Suprapubic skin (tissue), 4 donors: ENCODE results near the gene STH. TPM values are rescaled to one million over a fixed set of nuclear protein-coding genes. Genes with fewer than 3 reads are reported as not detected.
"Not testable (repeated sequence)": the region's sequence is repeated elsewhere in the genome, so short reads cannot be mapped to it uniquely, and the experiment has no call there.

Source experiments
- DNase-seq, 2 donors: peaks; one replicate each; pipeline ENCODE4 v3.0.0-alpha.2; 2019; ENCODE audit warnings: low spot score in 2 of 2
- H3K27ac ChIP-seq: fragments of 200-600 bp; sonication (generic); one replicate; pipeline ENCODE4 v1.5.1; 2019
- H3K27me3 ChIP-seq: fragments of 200-600 bp; sonication (generic); one replicate; pipeline ENCODE4 v1.5.1; 2019
- H3K36me3 ChIP-seq: fragments of 200-600 bp; sonication (generic); one replicate; pipeline ENCODE4 v1.5.1; 2019
- H3K4me1 ChIP-seq: fragments of 200-600 bp; sonication (generic); one replicate; pipeline ENCODE4 v1.5.1; 2019
- H3K4me3 ChIP-seq: fragments of 200-600 bp; sonication (generic); one replicate; pipeline ENCODE4 v1.5.1; 2019; ENCODE audit warnings: mild to moderate bottlenecking
- H3K9me3 ChIP-seq: fragments of 200-600 bp; sonication (generic); one replicate; pipeline ENCODE4 v1.5.1; 2019
- CTCF ChIP-seq, 2 donors: fragments of 200-600 bp in 1 of 2; fragments of 450-650 bp in 1 of 2; sonication (generic) in 1 of 2; IDR thresholded peaks; one replicate each; pipeline ENCODE4 v1.5.1; 2016 to 2019; ENCODE audit warnings: antibody characterized with exemption in 2 of 2, mild to moderate bottlenecking in 1 of 2, moderate library complexity in 1 of 2
- EP300 ChIP-seq: sonication (generic); formaldehyde crosslinking; IDR thresholded peaks from one replicate; pipeline ENCODE4 v1.6.1; 2017; ENCODE audit warnings: antibody characterized with exemption
- POLR2A ChIP-seq, 2 donors: fragments of 450-650 bp; IDR thresholded peaks; one replicate each; pipeline ENCODE4 v1.6.1; 2017; ENCODE audit warnings: antibody characterized with exemption in 2 of 2, mild to moderate bottlenecking in 2 of 2, moderate library complexity in 2 of 2
- POLR2AphosphoS5 ChIP-seq, 3 donors: sonication (generic); formaldehyde crosslinking; IDR thresholded peaks; one replicate each; pipeline ENCODE4 v1.6.1; 2017; ENCODE audit warnings: antibody characterized with exemption in 3 of 3
- WGBS: methylation state at CpG from one replicate; pipeline ENCODE4 v1.1.5; 2018; 5-methylcytosine and 5-hydroxymethylcytosine counted together
- total RNA-seq, 4 donors: library from RNA; depleted of rRNA; stranded (reverse); fragments of >200 nt; gene quantifications; one replicate each; pipeline ENCODE4 v1.1.0, GENCODE V29; 2016

STH gene
- total RNA-seq, 4 donors from 2014 or later: not detected

GRCh38 chr17:46020023-46020761 is 21.1 kb downstream of the STH start:
- no peak for DNase-seq
- no peak overlapping the region for H3K27ac ChIP-seq
- TF ChIP-seq CTCF (IDR thresholded peaks at IDR 0.05) (no peak), EP300 (no peak), POLR2A (IDR thresholded peaks at IDR 0.05) (no peak), POLR2AphosphoS5 (IDR thresholded peaks at IDR 0.05) (no peak)
- peaks cover 5% of the 10 kb centered on the region for H3K36me3 ChIP-seq
- peaks cover 14% of the 10 kb centered on the region for H3K4me1 ChIP-seq
- no peak overlapping the region for H3K4me3 ChIP-seq
- WGBS: 46% methylated on average over 13 of the region's 14 CpGs
- no peaks in the 10 kb centered on the region for H3K9me3 ChIP-seq
- H3K27me3 ChIP-seq: no peaks in the 10 kb centered on the region

DNA sequence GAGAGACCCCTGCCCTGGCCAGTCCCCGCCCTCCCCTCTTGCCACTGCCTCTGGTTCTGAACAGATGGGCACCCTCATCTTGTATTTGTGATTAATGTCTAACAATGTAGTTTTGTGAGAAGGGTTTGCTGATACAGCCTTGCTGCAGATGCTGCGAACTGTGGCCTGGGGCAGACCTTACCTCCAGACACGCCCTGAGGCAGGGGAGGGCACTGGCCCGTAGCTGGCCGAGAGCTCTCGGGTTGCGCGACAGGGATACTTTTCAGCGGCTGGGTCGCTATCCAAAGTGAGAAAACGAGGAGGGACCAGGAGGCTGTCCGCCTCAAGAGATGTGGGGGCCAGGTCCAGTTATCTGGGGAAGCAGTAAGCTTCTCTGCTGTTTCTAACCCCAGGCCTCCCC is 21.9 kb downstream of the STH start:
- 78% methylated on average over 11 of the region's 12 CpGs for WGBS

DNA sequence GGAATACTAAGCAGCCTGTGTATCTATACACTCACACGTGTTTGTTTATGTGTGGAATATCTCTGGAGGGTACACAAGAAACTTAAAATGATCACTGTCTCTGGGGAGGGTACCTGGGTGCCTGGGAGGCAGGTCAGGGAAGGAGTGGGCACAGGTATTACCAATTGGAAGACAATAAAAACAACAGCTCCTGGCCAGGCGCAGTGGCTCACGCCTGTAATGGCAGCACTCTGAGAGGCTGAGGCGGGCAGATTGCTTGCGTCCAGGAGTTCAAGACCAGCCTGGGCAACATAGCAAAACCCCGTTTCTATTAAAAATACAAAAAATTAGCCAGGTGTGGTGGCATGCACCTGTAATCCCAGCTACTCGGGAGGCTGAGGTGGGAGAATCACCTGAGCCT is 24.3 kb downstream of the STH start:
- H3K36me3 ChIP-seq: peaks cover 29% of the 10 kb centered on the region
- H3K4me3 ChIP-seq, DNase-seq, H3K9me3 ChIP-seq, H3K27ac ChIP-seq, H3K27me3 ChIP-seq: not testable (repeated sequence)
- WGBS: 90% methylated on average over 7 of the region's 7 CpGs
- peaks cover 17% of the 10 kb centered on the region for H3K4me1 ChIP-seq

More for the DNA sequence above, 21.9 kb downstream of the STH start:
- Histone ChIP-seq H3K36me3 (peaks cover 12% of the 10 kb centered on the region), H3K4me1 (peaks cover 17% of the 10 kb centered on the region), H3K9me3 (no peaks in the 10 kb centered on the region), H3K27me3 (no peaks in the 10 kb centered on the region), H3K27ac (no peak overlapping the region), H3K4me3 (no peak overlapping the region)
- TF ChIP-seq EP300: no peak
- no peak for TF ChIP-seq POLR2AphosphoS5 (IDR thresholded peaks at IDR 0.05)
- no peak for TF ChIP-seq POLR2A (IDR thresholded peaks at IDR 0.05)
- no peak for TF ChIP-seq CTCF (IDR thresholded peaks at IDR 0.05)
- DNase-seq: no peak

DNA sequence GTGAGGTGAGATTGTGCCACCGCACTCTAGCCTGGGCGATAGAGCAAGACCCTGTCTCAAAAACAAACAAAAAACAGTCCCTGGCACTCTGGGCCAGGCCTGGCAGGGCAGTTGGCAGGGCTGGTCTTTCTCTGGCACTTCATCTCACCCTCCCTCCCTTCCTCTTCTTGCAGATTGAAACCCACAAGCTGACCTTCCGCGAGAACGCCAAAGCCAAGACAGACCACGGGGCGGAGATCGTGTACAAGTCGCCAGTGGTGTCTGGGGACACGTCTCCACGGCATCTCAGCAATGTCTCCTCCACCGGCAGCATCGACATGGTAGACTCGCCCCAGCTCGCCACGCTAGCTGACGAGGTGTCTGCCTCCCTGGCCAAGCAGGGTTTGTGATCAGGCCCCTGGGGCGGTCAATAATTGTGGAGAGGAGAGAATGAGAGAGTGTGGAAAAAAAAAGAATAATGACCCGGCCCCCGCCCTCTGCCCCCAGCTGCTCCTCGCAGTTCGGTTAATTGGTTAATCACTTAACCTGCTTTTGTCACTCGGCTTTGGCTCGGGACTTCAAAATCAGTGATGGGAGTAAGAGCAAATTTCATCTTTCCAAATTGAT is 24.8 kb downstream of the STH start:
- DNase-seq: no peak
- no peak overlapping the region for H3K27ac ChIP-seq
- no peaks in the 10 kb centered on the region for H3K9me3 ChIP-seq
- 61% methylated on average over 24 of the region's 24 CpGs for WGBS
- peaks cover 17% of the 10 kb centered on the region for H3K4me1 ChIP-seq
- no peak overlapping the region for H3K4me3 ChIP-seq
- no peaks in the 10 kb centered on the region for H3K27me3 ChIP-seq
- TF ChIP-seq EP300 (no peak), POLR2AphosphoS5 (IDR thresholded peaks at IDR 0.05) (no peak), POLR2A (IDR thresholded peaks at IDR 0.05) (no peak), CTCF (IDR thresholded peaks at IDR 0.05) (no peak)
- peaks cover 31% of the 10 kb centered on the region for H3K36me3 ChIP-seq

GRCh38 chr17:46024590-46024989 is 25.5 kb downstream of the STH start:
- Histone ChIP-seq H3K4me1 (peaks cover 17% of the 10 kb centered on the region), H3K9me3 (no peaks in the 10 kb centered on the region), H3K36me3 (peaks cover 33% of the 10 kb centered on the region), H3K27me3 (no peaks in the 10 kb centered on the region), H3K27ac (no peak overlapping the region), H3K4me3 (no peak overlapping the region)
- DNase-seq: no peak
- no peak for TF ChIP-seq CTCF (IDR thresholded peaks at IDR 0.05)
- no peak for TF ChIP-seq EP300
- no peak for TF ChIP-seq POLR2A (IDR thresholded peaks at IDR 0.05)
- WGBS: 81% methylated on average over 14 of the region's 14 CpGs
